AG10803 (cell line): Measurements from ENCODE around the gene NFIC.
A peak's percentile ranks its signal among the peaks of the same experiment; 100 is the strongest.
"Not testable (repeated sequence)": the region's sequence is repeated elsewhere in the genome, so short reads cannot be mapped to it uniquely, and the experiment has no call there.

Source experiments
- DNase-seq: peaks from one replicate; pipeline ENCODE4 v3.0.0; 2010; ENCODE audit warnings: low read depth
- H3K4me3 ChIP-seq: 2 replicates; pipeline ENCODE4 v1.5.1; 2011; ENCODE audit warnings: mild to moderate bottlenecking, low read length, control low read depth
- TF ChIP-seq, protein P1 (sequence below): conservative IDR thresholded peaks from 2 replicates; pipeline ENCODE4 v1.5.1; 2011; ENCODE audit warnings: mild to moderate bottlenecking, low read length, control low read depth, inconsistent platforms

Gene NFIC

DNA sequence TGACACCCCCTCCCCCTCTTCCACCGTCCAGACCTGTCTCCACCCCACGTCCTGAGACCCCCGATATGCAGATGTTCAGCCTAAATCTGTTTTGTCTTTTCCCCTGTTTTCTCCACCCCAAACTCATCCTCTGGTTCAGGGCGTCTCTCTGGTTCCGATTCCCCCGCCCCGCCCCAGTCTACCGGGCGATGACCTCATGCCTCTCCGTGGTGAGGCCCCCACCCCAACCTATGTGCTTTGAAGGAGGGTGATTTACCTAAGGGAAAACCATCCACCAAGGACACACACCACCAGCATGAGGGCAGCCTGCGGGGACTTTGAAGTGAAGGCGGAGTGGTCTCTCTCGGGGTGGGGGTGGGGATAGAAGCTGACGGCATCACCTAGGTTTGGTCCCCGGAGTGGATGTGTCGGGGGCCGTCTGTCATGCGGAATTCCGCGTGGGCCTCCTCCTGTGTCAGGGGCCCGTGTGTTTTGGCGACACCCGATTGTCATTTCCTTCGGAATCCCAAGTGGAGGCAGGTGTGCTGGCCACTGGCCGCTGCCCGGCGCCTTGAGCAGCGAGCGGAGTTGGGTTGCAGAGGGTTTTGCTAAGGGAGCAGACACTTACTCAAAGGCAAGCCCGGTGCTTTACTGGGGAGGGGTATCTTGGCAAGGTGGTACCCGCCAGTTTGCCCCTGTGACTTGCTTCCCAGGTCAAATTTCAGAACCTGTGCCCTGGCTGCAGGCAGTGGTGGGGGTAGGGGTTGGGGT, 141.2 kb downstream of the NFIC start:
- DNase-seq, result no peak
- peak overlapping the region; percentile 81 for H3K4me3 ChIP-seq
- TF ChIP-seq, protein P1, sequence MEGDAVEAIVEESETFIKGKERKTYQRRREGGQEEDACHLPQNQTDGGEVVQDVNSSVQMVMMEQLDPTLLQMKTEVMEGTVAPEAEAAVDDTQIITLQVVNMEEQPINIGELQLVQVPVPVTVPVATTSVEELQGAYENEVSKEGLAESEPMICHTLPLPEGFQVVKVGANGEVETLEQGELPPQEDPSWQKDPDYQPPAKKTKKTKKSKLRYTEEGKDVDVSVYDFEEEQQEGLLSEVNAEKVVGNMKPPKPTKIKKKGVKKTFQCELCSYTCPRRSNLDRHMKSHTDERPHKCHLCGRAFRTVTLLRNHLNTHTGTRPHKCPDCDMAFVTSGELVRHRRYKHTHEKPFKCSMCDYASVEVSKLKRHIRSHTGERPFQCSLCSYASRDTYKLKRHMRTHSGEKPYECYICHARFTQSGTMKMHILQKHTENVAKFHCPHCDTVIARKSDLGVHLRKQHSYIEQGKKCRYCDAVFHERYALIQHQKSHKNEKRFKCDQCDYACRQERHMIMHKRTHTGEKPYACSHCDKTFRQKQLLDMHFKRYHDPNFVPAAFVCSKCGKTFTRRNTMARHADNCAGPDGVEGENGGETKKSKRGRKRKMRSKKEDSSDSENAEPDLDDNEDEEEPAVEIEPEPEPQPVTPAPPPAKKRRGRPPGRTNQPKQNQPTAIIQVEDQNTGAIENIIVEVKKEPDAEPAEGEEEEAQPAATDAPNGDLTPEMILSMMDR, result no peak

DNA sequence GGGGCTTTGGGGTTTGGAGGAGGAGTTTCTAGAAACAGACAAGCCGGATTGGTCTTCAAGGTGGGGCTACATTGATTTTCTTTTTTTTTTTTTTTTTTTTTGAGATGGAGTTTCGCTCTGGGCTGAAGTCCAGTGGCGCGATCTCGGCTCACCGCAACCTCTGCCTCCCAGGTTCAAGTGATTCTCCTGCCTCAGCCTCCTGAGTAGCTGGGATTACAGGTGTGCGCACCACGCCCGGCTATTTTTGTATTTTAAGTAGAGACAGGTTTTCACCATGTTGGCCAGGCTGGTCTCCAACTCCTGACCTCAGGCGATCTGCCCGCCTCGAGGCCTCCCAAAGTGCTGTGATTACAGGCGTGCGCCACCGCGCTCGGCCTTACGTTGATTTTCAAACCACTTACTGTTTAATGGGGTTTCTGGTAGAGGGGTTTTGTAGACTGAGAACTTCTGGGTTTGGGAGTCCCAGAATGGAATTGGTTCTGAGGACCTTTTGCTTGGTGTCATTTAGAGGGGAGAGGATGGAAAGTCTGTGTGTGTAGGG, 141.8 kb downstream of the NFIC start:
- not testable (repeated sequence) for H3K4me3 ChIP-seq

DNA sequence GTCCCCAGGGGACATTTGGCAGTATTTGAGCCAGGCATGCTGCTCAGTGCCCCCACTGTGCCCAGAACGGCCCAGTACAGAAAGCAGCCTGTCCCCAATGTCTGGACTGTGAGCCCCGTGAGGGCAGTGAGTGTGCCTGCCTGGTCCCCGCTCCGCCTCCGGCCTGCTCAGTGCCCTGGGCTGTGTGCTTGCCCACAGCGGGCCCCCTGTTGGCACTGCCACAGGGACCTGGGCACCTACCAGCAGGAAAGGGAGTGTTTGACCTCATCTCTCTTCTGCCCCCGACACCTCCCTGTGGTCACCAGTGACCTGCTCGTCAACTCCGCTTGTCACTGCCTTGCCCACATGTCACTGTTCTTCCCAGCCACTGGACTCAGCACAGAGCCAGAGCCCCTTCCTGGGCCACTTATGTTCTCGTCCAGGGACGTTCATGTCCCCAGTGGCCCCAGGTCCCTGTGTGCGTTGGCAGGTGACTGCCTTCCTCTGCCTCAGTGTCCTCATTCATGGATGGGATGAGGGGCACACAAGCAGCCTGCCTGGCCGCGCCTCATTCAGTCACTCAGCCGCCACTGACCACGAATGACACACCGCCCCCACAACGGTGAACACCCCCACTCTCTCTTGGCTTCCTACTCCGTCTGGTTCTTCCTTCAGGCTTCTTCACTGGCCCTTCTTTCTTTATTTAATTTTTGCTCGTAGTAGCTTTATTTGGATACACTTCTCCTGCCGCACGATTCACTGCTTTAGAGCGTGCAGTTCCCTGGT, 142.6 kb downstream of the NFIC start:
- TF ChIP-seq, protein P1, result no peak
- no peak for DNase-seq

More for the DNA sequence above, 141.8 kb downstream of the NFIC start:
- DNase-seq, result not testable (repeated sequence)

DNA sequence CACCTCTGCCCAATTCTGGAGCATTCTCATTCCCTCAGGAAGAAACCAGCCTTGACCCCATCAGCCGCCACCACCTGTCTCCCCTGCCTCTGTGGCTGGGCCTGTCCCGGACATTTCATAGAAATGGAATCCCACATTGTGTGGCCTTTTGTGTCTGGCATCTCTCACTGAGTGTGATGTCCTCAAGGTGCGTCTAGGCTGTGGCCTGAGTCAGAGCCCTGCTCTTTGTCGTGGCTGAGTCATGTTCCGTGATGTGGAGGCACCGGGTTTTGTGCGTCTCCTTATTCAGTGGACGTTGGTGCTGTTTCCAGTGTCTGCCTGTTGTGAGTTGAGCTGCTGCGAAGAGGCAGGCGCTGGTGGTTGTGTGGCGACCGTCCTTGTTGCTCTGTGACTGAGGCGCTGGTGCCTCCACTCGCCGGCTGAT, 143.2 kb downstream of the NFIC start:
- no peak overlapping the region for H3K4me3 ChIP-seq
- DNase-seq, result peak; percentile 33
- TF ChIP-seq, protein P1, result no peak

More for the DNA sequence above, 142.6 kb downstream of the NFIC start:
- no peak overlapping the region for H3K4me3 ChIP-seq

DNA sequence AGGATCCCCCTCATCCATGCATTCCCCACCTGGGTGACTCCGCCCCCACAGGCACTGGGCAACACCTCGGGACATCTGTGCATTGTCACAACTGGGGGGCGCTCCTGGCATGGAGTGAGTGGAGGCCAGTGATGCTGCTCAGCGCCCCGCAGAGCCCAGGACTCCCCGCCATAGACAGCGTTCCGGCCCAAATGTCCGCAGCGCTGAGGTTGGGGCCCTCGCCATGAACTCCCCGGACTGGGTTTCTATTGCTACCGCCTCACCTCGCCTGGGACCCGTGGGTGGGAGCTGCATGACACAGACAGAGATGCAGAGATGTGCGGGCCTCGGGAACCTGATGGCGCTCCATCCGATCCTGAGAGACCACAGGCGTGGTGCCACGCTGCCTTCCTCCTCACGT, 144.3 kb downstream of the NFIC start:
- H3K4me3 ChIP-seq, result no peak overlapping the region
- DNase-seq, result no peak
- TF ChIP-seq, protein P1, result no peak

DNA sequence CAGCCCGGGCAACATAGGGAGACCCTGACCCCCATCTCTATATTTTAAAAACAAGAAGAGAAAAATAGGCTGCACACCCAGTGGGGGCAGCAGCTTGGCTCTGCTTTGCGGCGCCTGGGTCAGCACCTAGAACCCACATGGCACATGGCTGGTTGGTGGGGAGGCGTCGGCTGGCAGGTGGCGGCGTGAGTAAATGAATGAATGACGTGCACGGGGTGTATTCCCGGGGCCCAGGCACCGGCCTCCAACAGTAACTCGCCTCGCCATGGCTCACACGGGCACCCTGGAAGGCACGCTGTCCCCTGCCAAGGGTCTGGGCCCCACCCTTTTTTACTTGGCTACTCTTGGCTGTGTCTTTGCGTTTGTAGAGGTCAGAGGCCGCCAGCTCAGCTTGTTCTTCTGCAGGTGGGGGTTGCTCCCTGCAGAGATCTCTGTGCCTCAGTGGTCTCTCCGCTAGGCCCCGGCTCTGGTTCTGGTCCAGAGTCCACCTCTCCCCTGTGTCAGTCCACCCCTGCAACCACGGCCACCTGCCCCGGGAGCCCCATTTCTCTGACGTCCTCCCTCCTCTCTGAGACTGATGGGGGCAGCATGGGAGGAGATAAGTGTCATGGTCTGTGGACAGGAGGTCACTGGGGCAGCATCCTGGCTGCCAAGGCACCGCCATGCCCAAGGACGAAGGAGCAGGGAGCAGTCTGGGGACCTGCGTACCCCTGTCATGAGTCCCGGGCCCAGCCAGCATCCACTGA, 145.3 kb downstream of the NFIC start:
- no peak overlapping the region for H3K4me3 ChIP-seq
- TF ChIP-seq, protein P1, result no peak
- no peak for DNase-seq

DNA sequence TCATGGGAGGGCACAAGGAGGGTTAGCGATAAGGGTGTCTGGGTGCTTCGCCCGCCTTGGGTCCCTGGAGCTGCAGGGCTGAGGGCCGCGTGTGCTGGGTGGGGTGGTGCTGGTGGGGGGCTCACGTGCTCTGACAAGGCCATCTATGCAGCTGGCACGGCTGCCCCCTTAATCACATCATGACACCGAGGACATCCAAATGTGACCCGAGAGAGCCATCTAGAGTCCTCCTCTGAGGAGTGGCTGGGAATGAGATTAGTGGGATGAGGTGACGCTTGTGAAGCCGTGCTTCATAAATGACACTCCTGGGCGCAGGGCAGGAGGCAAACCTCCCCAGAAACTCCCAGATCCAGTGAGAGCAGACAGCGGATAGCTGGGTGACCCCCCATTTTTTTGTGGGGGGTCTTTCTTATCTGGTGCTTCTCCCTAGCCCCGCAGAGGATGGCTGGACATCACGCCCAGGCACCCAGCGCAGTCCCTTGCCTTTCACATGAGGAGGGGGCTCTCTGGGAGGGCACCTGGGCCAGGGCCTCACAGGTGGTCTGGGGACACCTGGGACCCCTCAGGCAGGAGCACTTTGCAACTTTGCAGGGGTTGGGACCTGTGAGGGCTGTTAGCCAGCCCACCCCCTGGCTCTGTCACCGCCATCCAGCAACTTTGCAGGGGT, 146.3 kb downstream of the NFIC start:
- DNase-seq, result no peak
- no peak overlapping the region for H3K4me3 ChIP-seq
- TF ChIP-seq, protein P1, result no peak
